LNCAP (cell line): Measurements from ENCODE around the gene FHIT.

ENCODE experiments used
- CTCF ChIP-seq: fragments of 450-650 bp; IDR thresholded peaks from 2 replicates; pipeline ENCODE4 v1.5.1; 2017; ENCODE audit warnings: mild to moderate bottlenecking

FHIT gene

GRCh38 chr3:61250784-61251173, 473 bp downstream of the FHIT start:
- TF ChIP-seq CTCF: no peak

- TF ChIP-seq CTCF: no peak
Measured at GRCh38 chr3:61248496-61248895, 2.8 kb downstream of the FHIT start.

- no peak for TF ChIP-seq CTCF
Measured at GRCh38 chr3:61247191-61247590, 4.1 kb downstream of the FHIT start.

- TF ChIP-seq CTCF: no peak
Measured at GRCh38 chr3:61239871-61240270, 11.4 kb downstream of the FHIT start.

- TF ChIP-seq CTCF: no peak
Measured at GRCh38 chr3:61237858-61238257, 13.4 kb downstream of the FHIT start.

- TF ChIP-seq CTCF: no peak
Measured at GRCh38 chr3:61236556-61236955, 14.7 kb downstream of the FHIT start.

GRCh38 chr3:61233746-61234145, 17.5 kb downstream of the FHIT start:
- no peak for TF ChIP-seq CTCF

- TF ChIP-seq CTCF: no peak
Measured at GRCh38 chr3:61231693-61232092, 19.6 kb downstream of the FHIT start.
